Transverse colon (tissue), 4 donors: ENCODE results near the gene RFC2.

Experiments used
- CTCF ChIP-seq, 5 experiments: fragments of 200-600 bp in 3 of 5; fragments of 450-650 bp in 2 of 5; sonication (generic) in 3 of 5; IDR thresholded peaks; 1 replicate in 2 of 5; 2 replicates in 3 of 5; pipeline ENCODE4 v1.5.1; 2016 to 2017; ENCODE audit warnings: antibody characterized with exemption in 5 of 5, inconsistent platforms in 3 of 5, mild to moderate bottlenecking in 2 of 5, moderate library complexity in 1 of 5
- EP300 ChIP-seq: sonication (generic); formaldehyde crosslinking; IDR thresholded peaks from one replicate; pipeline ENCODE4 v1.6.1; 2017; ENCODE audit warnings: antibody characterized with exemption, low read depth
- POLR2A ChIP-seq: fragments of 450-650 bp; IDR thresholded peaks from one replicate; pipeline ENCODE4 v1.6.1; 2016; ENCODE audit warnings: antibody characterized with exemption, mild to moderate bottlenecking, moderate library complexity
- POLR2AphosphoS5 ChIP-seq, 3 donors: sonication (generic); formaldehyde crosslinking; IDR thresholded peaks; one replicate each; pipeline ENCODE4 v1.6.1; 2016; ENCODE audit warnings: antibody characterized with exemption in 3 of 3

- no peak for TF ChIP-seq CTCF (IDR thresholded peaks at IDR 0.05)
- TF ChIP-seq EP300, result no peak
- no peak for TF ChIP-seq POLR2A
- TF ChIP-seq POLR2AphosphoS5 (IDR thresholded peaks at IDR 0.05), result no peak
Measured at GRCh38 chr7:74224511-74224832, 29.7 kb downstream of the RFC2 start.
